ENCODE results near the gene UGT2A2.

The UGT2A2 gene

GRCh38 chr4:69584135-69584534, 55.3 kb downstream of the UGT2A2 start:
- Histone ChIP-seq H3K4me3 (ENCODE audit: low read length, poor library complexity, severe bottlenecking) (no peak overlapping the region), H3K4me2 (ENCODE audit: low read depth, low read length, poor library complexity, severe bottlenecking) (no peak overlapping the region), H3F3A (ENCODE audit: low read depth) (no peaks in the 10 kb centered on the region), H3K9me3 (ENCODE audit: insufficient read depth, low read depth, low read length) (no peaks in the 10 kb centered on the region), H2AFZ (ENCODE audit: low read length) (no peak overlapping the region), H3K4me1 (ENCODE audit: insufficient read depth, low read length, poor library complexity, severe bottlenecking) (no peaks in the 10 kb centered on the region), H3K9ac (ENCODE audit: low read depth, low read length, poor library complexity, severe bottlenecking) (no peak overlapping the region), H3K9me2 (replicated peaks; ENCODE audit: low read depth, low read length) (no peaks in the 10 kb centered on the region), H3K27me3 (ENCODE audit: insufficient read depth, low read length, poor library complexity, severe bottlenecking) (no peaks in the 10 kb centered on the region), H4K20me1 (ENCODE audit: insufficient read depth, low read length, poor library complexity, severe bottlenecking) (no peaks in the 10 kb centered on the region), H3K79me2 (ENCODE audit: insufficient read depth, low read length) (no peaks in the 10 kb centered on the region), H3K36me3 (ENCODE audit: insufficient read depth, low read length) (no peaks in the 10 kb centered on the region)
- TF ChIP-seq CTCF (conservative IDR thresholded peaks at IDR 0.05; ENCODE audit: low read length) (no peak), EZH2phosphoT487 (IDR thresholded peaks at IDR 0.05; ENCODE audit: borderline replicate concordance) (no peak)

GRCh38 chr4:69583543-69583942, 55.9 kb downstream of the UGT2A2 start:
- H3K4me2 ChIP-seq (ENCODE audit: low read depth, low read length, poor library complexity, severe bottlenecking): no peak overlapping the region
- no peak overlapping the region for H2AFZ ChIP-seq (ENCODE audit: low read length)
- no peaks in the 10 kb centered on the region for H3K4me1 ChIP-seq (ENCODE audit: insufficient read depth, low read length, poor library complexity, severe bottlenecking)
- no peaks in the 10 kb centered on the region for H3K79me2 ChIP-seq (ENCODE audit: insufficient read depth, low read length)
- H3K36me3 ChIP-seq (ENCODE audit: insufficient read depth, low read length): no peaks in the 10 kb centered on the region
- no peaks in the 10 kb centered on the region for H3K9me3 ChIP-seq (ENCODE audit: insufficient read depth, low read depth, low read length)
- no peaks in the 10 kb centered on the region for H4K20me1 ChIP-seq (ENCODE audit: insufficient read depth, low read length, poor library complexity, severe bottlenecking)
- TF ChIP-seq EZH2phosphoT487 (IDR thresholded peaks at IDR 0.05; ENCODE audit: borderline replicate concordance): no peak
- no peak for TF ChIP-seq CTCF (conservative IDR thresholded peaks at IDR 0.05; ENCODE audit: low read length)
- no peaks in the 10 kb centered on the region for H3K9me2 ChIP-seq (replicated peaks; ENCODE audit: low read depth, low read length)
- no peak overlapping the region for H3K4me3 ChIP-seq (ENCODE audit: low read length, poor library complexity, severe bottlenecking)
- H3K9ac ChIP-seq (ENCODE audit: low read depth, low read length, poor library complexity, severe bottlenecking): no peak overlapping the region
- H3F3A ChIP-seq (ENCODE audit: low read depth): no peaks in the 10 kb centered on the region
- no peaks in the 10 kb centered on the region for H3K27me3 ChIP-seq (ENCODE audit: insufficient read depth, low read length, poor library complexity, severe bottlenecking)

GRCh38 chr4:69577245-69577644, 62.2 kb downstream of the UGT2A2 start:
- no peaks in the 10 kb centered on the region for H4K20me1 ChIP-seq (ENCODE audit: insufficient read depth, low read length, poor library complexity, severe bottlenecking)
- no peaks in the 10 kb centered on the region for H3K9me2 ChIP-seq (replicated peaks; ENCODE audit: low read depth, low read length)
- no peak overlapping the region for H3K9ac ChIP-seq (ENCODE audit: low read depth, low read length, poor library complexity, severe bottlenecking)
- no peak overlapping the region for H3K4me3 ChIP-seq (ENCODE audit: low read length, poor library complexity, severe bottlenecking)
- H2AFZ ChIP-seq (ENCODE audit: low read length): no peak overlapping the region
- H3K27me3 ChIP-seq (ENCODE audit: insufficient read depth, low read length, poor library complexity, severe bottlenecking): no peaks in the 10 kb centered on the region
- no peaks in the 10 kb centered on the region for H3K9me3 ChIP-seq (ENCODE audit: insufficient read depth, low read depth, low read length)
- H3K4me2 ChIP-seq (ENCODE audit: low read depth, low read length, poor library complexity, severe bottlenecking): no peak overlapping the region
- H3K79me2 ChIP-seq (ENCODE audit: insufficient read depth, low read length): no peaks in the 10 kb centered on the region
- TF ChIP-seq CTCF (conservative IDR thresholded peaks at IDR 0.05; ENCODE audit: low read length): no peak
- TF ChIP-seq EZH2phosphoT487 (IDR thresholded peaks at IDR 0.05; ENCODE audit: borderline replicate concordance): no peak
- no peaks in the 10 kb centered on the region for H3F3A ChIP-seq (ENCODE audit: low read depth)
- H3K36me3 ChIP-seq (ENCODE audit: insufficient read depth, low read length): no peaks in the 10 kb centered on the region
- H3K4me1 ChIP-seq (ENCODE audit: insufficient read depth, low read length, poor library complexity, severe bottlenecking): no peaks in the 10 kb centered on the region

Data from Loucy (cell line).